HG02981 (cell line): Measurements from ENCODE around the gene CEP128.

ENCODE experiments used
- ATAC-seq: cut with Tn5 transposase; IDR thresholded peaks from one replicate; pipeline ENCODE4 v1.9.1; 2021; ENCODE audit warnings: mild to moderate bottlenecking, moderate library complexity; ENCODE audit not compliant: unreplicated experiment

Gene CEP128

DNA sequence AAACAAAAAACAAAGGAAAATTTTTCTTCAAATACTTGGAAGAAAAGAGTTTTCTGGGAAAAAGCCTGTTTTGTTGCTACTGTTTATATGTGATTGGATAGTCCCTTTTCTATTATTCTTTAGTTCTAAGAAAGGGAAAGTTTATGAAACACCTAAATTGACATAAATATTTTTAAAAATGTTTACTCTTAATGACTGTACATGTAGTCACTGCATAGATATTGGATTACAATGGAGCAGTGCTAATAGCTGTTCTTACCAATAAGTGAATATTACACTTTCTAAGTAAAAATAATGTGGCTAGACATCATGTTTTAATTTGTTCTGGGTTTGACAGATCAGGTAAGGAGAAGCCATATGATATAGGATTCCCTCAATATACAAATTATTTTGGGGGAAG, 377.5 kb downstream of the CEP128 start:
- ATAC-seq, result no peak

DNA sequence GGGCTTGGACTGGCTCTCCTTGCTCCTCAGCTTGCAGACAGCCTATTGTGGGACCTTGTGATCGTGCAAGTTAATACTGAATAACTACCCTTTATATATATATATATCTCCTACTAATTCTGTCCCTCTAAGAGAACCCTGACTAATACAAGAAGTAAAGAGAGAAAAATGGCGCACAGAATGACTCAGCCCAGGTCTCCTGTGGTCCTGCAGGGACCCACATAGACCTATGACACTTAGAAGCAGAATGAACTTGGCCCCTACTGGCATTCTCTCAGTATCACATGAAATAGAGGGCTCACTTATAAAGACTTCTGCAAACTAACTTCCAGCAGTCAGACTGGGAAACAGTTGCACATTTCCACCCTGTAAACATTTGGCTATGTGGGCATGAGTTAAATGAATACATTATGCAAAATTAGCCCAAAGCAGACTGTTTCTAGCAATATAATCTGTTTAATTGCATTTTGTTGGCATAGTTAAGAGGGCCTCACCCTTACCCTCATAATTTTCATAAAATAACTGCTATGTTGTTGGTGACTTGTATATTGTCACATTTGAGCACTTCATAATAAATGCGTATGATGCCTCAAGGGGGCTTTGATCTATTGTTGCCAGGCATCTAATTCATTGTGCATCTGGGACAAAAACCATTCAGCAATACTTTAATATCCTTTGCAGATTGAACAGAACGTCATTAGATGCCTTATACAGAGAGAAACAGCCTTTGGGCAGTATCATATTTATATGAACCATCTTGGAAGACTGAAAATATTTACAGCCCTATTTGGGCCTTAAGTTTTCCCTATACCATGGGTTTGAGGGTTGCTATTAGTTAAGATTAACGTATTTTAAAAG, 380.5 kb downstream of the CEP128 start:
- ATAC-seq, result peak; percentile 98

DNA sequence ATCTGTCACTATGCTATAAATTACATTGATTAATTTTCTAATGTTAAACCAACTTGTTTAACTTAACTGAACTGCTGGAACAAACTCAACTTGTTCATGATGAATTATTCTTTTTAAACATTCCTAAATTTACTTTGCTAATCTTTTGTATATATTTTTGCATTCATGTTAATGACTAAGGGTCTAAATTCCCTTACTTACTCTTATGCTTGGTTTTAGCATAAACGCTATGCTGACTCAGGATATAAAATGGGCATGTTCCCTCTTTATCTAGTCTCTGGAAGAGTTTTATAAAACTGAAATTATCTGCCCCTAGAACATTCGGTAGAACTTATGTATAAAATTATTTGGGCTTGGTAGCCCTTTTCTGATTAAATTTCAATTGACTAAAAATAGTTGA, 387.4 kb downstream of the CEP128 start:
- ATAC-seq, result no peak

DNA sequence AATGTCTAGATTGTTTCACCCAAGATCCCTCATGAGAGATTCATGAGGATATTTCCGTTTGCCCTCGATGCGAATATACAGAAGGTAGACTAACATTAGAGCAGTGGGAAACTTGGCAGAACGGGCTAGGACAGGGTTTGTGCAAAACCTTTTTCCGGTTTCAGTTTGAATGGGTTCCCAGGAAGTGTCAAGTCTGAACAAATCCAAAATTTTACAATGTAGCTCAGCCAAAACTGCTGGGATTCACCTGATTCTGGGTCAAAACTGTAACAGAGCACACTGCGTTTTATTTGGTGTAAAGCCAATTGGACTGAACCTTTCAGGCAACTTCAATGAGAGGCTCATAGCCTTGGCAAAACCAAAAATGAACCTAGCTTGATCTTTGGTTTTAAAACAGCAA, 392.4 kb downstream of the CEP128 start:
- no peak for ATAC-seq

DNA sequence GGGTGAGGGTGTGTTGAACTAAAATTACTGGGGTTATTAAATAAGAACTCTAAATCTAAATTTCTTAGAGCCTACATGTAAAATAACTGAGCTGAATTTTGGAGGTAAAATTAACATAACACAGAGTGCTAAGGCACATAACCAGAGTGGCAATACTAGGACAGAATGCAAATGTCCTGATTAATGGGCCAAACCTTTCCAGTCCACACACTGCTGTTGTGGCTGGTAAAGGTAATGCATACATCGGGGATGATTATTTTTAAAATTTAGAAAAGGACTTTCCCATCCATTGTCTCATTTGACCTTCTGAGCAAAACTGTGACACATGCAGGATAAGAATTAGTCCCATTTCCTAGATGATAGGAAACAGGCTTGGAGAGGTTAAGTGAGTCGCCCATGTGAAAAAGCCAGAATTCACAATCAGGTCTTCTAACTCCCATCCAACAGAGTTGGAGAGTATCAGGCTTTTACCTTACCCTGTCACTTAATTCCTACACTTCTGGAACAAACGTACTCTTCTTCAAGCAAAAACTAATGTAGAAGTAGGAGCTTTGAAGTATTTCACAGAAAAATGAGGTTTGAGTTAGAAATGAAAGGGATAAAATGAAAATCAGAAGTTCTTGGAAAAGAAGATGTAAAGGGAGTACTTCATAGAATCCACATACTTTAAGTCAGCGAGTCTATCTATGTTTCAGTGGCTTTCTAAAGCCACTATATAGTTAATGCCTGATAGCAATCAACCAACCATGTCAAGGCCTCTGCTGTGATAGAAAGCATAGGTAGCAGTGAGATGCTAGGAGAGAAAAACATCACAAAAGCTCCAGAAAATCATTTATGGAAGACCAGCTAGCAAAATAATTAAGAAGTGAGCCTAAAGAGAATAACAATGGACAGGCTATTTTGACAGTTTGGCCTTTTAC, 395.3 kb downstream of the CEP128 start:
- peak; percentile 87 for ATAC-seq

DNA sequence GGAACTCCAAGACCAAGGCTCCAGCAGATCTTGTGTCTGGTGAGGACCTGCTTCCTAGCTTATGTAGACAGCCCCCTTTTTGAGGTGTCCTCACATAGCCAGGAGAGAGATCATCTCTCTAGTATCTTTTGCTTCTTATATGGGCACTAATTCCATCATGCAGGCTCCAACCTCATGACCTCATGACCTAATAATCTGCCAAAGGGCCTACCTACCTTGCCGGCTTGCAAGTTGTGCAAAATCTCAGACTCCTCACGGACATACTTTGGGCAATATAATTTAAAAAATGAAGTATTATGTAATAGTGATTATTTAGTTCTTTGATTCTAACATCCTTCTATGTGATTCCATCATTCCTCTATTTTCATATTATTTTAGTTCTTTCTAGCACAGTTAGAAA, 397.2 kb downstream of the CEP128 start:
- no peak for ATAC-seq

DNA sequence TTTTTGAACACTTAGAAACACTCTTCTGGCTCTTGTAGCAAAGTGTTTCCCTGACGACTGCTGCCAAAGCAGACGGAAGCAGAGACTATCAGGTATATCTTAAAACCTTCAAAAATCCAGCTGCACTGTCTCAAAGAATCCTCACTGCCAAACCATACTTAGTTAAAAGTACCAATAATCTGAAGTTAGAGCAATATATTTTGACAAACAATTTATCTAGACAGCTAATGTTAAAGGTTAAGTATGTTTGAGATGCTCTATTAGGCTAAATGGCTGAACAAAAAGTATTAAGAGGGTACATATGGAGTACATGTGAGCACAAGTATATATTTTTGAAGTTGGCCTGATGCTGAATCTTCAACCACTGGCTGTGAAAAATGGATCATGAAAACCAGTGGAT, 398.3 kb downstream of the CEP128 start:
- ATAC-seq, result no peak

DNA sequence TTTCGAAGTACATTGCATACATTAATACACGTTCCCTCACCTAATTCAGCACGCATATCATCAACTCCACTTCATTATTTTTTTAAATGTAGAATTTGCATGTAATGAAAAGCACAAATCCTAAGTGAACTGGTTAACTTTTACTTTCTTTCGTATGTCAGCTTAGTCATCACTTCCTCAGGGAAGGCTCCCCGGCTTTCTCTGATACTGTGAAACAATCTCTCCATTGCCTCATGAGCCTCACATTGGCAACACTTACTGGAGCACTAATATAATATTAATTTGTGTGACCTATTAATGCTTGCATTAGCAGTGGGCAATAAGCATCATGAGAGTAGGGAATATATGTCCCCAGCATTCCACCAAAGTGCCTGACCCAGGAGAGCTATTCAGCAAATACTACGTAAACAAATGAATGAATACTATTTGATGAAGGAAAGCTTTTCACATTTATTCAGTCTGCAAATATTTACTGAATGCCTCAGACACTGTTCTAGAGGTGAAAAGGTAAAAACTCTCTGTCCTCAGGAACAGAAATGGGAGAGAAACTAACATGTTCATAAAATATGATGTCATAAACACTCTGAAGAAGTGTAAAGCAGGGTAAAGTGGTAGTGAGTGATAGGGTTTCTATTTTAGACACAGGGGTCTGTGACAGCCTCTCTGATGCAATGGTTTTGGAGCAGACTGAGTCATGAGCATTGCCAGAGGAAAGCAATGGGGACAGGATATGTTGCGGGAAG, 402.7 kb downstream of the CEP128 start:
- ATAC-seq, result no peak

DNA sequence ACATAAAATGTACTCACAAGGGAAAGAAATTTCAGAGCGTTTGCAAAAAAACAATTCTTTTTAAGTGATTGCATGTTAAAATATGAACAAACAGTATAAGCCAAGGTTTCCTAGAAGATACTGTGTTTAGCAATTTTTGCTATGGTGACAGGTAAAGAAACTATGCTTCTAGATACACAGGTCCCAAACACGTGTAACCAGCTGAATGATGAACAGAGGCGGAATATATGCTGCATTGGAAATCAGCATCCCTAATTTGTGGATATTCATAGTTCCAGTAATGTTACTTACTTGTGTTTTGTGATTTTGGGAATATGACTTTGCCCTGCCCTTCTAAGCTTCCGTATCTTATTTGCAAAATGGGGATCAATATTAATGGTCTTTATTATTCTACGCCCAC, 403.9 kb downstream of the CEP128 start:
- no peak for ATAC-seq

DNA sequence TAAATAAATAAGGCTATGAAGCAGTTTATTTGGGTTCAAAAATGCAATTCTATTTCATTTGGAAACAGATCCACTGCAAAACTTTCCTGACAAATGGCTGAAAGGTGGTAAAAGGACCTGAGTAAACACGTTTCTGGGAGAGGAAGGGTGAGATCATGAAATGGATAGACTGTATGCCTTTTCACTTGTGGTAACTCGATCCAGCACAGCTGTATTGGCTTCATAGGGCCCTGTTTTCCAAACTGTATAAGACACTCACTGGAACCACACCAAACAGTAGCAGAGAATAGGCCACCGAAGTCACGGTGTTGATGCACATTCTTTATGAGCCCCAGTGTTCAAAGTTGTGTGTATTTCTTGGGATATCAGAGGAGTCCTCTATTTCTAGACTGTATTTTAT, 405.1 kb downstream of the CEP128 start:
- no peak for ATAC-seq

DNA sequence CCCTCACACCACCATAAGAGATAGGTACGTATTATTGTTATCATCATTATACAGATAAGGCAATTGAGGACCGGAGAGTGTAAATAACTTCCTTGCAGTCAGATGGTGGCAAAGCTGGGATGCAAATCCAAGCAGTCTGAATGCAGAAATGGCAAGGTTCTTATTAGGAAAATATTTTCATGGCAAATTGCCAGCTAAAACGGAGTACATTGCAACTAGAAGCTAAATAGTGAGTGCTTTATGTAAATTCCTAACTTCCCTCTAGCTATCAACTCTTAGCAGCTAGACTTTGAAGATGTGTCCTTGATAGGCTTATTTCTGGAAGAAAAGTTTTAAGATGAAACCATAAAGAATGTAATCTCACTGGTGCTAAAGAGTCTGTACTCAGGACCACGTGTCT, 406.4 kb downstream of the CEP128 start:
- no peak for ATAC-seq

DNA sequence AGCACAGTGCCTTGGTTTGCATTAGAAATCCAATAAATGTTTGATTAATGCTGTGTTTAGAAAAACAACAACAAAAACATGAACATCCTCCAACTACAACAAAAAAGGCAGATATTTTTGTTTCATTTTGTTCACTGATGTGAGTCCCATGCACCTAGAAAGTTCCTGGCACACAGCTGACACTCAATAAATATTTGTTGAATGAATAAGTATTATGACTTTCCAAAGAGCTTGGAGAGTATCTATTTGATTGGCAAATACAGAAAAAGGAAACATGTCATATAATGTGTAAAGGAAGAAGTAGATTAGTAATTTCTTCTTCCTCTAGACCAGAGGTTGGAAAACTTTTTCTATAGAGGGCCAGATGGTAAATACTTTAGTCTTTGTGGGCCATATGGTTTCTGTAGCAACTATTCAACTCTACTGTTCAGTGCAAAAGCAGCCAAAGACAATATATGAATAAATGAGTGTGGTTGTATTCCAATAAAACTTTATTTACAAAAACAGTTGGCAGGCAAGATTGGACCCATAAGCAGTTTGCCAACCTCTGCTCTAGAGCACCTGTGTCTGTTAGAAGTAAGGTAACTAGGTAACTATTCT, 417.9 kb downstream of the CEP128 start:
- ATAC-seq, result no peak

DNA sequence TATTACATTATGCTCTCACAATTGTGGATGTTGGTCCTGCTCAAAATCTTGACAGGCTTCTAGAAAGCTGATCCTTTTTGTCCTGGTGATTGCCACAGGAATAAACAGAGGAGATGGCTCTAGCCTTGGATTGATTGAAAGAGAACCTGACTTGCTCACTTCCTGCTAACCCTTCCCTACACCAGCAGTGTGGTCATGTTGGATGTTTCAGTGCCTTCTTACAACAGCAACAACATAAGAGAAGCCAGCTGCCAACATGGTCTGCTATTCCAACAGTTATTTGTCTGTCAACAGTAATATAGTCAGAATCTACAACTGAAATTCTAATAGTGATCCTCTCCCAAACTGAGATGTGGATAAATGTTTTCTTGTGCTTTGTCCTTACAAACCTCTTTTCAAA, 418.6 kb downstream of the CEP128 start:
- no peak for ATAC-seq

DNA sequence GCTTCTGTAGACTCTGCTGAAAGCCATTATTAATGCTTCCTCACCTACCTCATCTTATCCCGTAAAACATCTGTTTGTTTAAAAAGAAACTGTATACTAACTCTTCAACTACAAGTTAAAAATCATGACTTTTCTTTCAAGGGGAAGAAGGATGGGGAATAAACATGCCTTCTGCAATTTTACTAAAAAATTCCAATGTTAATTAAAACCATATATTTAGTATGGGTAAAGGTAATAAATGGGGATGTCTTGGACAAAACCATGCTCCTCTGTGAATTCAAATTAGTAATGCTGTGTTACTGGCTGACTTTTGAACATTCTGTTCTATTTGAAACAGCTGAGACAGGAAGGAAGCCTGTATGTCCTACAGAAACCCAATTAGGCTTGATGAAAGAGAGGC, 419.1 kb downstream of the CEP128 start:
- ATAC-seq, result no peak

DNA sequence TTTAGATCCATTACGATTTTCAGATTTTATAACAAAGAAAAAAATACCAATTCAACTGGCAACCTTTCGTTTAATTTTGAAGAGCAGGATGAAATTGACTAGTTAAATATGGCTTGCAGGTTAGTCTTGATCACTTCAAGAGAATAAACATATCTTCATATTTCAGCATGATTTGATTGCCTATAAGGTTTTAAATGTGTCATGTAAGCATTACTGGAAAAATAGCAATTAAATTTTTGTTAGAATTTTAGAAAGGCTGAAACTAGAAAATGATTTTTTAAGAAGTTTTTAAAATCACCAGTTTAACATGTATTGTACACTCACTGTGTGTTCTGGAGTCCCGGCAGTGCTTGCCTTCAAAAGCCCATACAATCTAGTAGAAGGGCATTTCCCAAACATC, 420.1 kb downstream of the CEP128 start:
- no peak for ATAC-seq

DNA sequence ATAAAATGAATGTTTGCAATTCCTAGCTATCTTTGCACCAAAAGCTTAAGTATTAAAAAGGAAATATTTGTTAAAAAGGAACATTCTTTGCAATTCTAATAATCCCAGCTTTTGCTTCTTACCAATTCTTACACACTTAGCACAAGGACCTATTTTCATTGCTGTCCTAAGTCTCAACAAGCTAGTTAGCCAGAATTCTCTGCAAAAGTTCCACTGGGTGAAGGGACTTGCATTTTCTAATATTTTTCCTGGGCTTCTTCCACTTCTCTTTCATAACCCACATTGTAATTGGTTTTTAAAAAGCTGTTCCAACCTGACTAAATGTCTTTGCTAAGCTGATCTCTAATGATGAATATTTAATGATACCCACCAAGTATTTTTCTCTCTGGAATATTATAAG, 422.5 kb downstream of the CEP128 start:
- no peak for ATAC-seq

DNA sequence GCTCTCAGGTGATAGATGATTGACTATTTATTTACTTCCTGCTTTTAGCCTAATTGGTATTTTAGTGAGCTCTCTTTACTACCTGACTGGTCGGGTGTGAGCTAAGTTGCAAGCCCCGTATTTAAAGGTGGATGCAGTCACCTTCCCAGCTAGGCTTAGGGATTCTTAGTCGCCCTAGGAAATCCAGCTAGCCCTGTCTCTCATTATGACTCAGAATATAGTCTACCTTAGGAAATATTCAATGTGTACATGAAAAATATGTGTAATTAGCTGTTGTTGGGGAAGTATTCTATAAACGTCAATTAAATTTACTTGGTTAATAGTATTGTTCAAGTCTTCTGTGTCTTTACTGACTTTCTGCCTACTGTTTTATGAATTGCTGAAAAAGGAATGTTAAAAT, 423.4 kb downstream of the CEP128 start:
- ATAC-seq, result no peak

DNA sequence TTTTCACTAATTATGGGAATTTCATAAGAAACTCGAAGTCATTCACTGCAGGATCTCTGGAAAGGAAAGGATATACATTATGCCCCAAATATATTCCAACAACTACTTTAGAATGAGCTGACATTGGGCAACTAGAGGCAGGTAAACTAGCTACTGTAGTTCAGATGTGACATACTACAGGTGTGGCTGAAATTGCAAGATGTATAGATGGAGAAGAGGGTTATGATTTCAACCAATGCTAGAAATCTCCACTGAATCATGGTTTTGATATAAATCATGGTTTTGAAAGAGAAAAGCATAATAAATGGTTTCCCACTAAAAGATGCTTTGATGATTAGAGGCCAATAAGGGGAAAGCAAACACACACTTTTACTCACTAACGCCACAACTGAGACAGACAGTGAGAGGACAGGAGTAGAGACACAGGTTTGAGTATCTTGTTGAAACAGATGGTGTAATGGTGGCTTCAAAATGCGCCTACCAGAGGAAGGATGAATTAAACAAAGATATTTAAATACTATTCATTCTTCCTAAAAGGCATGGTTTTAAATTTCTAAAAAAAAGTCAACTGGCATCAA, 434.2 kb downstream of the CEP128 start:
- ATAC-seq, result no peak

DNA sequence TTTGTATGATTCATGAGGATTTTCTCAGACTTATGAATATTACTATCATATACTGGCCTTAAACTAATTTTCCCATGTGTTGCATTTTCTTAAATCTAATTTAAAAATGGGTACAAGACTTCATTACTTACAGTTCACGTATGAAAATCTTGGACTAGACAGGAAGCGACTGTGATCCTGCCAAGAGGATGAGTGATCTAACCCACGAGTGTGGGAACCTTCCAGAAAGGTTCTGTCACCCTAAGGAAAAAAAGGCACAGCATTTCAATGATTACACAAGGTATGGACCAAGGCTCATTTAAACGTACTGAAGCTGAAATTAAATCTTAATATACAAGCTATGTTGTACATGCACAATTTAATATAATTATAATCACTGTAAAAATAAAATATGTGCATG, 436.8 kb downstream of the CEP128 start:
- ATAC-seq, result no peak

DNA sequence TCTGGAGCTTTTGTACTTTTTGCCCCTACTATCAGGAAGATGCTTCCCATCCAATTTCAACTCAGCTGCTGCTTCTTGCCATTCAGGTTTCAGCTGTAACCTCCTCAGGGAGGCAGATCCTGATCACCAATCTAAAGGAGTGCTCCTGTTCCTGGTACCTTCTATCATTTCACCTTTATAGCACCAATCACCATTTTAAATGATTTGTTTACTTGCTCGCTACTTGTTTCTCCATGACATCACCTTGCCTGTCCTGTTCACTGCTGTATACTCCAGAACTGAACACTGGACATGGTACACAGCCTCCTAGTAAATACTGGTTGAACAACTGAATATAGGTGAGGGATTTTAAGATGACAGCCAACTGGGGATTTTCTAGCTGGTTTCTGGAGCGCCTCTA, 443.0 kb downstream of the CEP128 start:
- ATAC-seq, result no peak

DNA sequence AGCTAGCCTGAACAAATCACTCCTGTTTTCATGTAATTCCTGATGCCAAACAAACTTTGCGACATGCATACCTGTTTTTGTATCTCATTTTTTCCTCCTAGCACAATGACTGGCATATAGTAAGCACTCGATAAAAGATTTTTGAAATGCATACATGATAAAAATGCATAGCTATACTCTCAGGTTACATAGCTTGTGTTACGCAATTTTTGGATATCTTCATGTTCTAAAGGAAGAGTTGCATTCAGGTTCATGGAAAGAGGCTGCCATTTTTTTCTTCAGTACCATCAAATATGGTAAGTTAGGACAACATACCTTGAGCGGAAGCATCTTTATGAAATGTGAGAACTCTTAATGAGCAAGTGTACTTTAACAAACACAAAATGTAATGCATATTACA, 445.4 kb downstream of the CEP128 start:
- no peak for ATAC-seq
